Measurements from ENCODE around the gene WDR5. TPM values are rescaled to one million over a fixed set of nuclear protein-coding genes. Genes with fewer than 3 reads are reported as not detected.
"Not testable (repeated sequence)": the region's sequence is repeated elsewhere in the genome, so short reads cannot be mapped to it uniquely, and the experiment has no call there.

Gene WDR5
- polyA plus RNA-seq, 1 of the 3 experiments (the other 2 are of a cell fraction), result 36.6 TPM

GRCh38 chr9:134101133-134101532, 34.7 kb upstream of the WDR5 start:
- 60% methylated on average over 6 of the region's 6 CpGs for WGBS (ENCODE audit: low lambda C conversion rate)
- H3K9me2 ChIP-seq; H3K9me3 ChIP-seq; H3K79me2 ChIP-seq (ENCODE audit: insufficient read depth); POLR2A ChIA-PET; DNase-seq; H3K4me2 ChIP-seq; H2AFZ ChIP-seq (ENCODE audit: low read depth); H3K4me3 ChIP-seq (ENCODE audit: low read depth in 2 of 2, low read length in 1 of 2); H3F3A ChIP-seq (replicated peaks; ENCODE audit: insufficient read depth); H3K9ac ChIP-seq; H3K27ac ChIP-seq (ENCODE audit: low read depth in 2 of 2, low read length in 1 of 2); H3K36me3 ChIP-seq (replicated peaks in 1 of 2; ENCODE audit: control insufficient read depth in 1 of 2, insufficient read depth in 2 of 2, low read length in 1 of 2); CTCF ChIA-PET; H4K20me1 ChIP-seq (ENCODE audit: insufficient read depth); H3K4me1 ChIP-seq (ENCODE audit: control insufficient read depth in 1 of 2, insufficient read depth in 2 of 2, low read depth in 1 of 2, low read length in 1 of 2): not testable (repeated sequence)
- H3K27me3 ChIP-seq (ENCODE audit: insufficient read depth), result peaks cover 16% of the 10 kb centered on the region; the same call in 1 of the 2 replicates

GRCh38 chr9:134101623-134102149, 34.2 kb upstream of the WDR5 start:
- Histone ChIP-seq H3K9me2 (no peaks in the 10 kb centered on the region), H2AFZ (ENCODE audit: low read depth) (no peak overlapping the region), H4K20me1 (ENCODE audit: insufficient read depth) (no peaks in the 10 kb centered on the region), H3K79me2 (ENCODE audit: insufficient read depth) (no peaks in the 10 kb centered on the region), H3K27me3 (ENCODE audit: insufficient read depth) (peaks cover 16% of the 10 kb centered on the region; the same call in 1 of the 2 replicates), H3K9me3 (no peaks in the 10 kb centered on the region), H3K4me3 (ENCODE audit: low read depth in 2 of 2, low read length in 1 of 2) (no peak overlapping the region), H3F3A (replicated peaks; ENCODE audit: insufficient read depth) (no peaks in the 10 kb centered on the region), H3K4me1 (ENCODE audit: control insufficient read depth in 1 of 2, insufficient read depth in 2 of 2, low read depth in 1 of 2, low read length in 1 of 2) (no peaks in the 10 kb centered on the region; a peak in 1 of 4 replicates), H3K36me3 (replicated peaks in 1 of 2; ENCODE audit: control insufficient read depth in 1 of 2, insufficient read depth in 2 of 2, low read length in 1 of 2) (no peaks in the 10 kb centered on the region), H3K9ac (no peak overlapping the region), H3K4me2 (no peak overlapping the region), H3K27ac (ENCODE audit: low read depth in 2 of 2, low read length in 1 of 2) (no peak overlapping the region)
- WGBS (ENCODE audit: low lambda C conversion rate), result 30% methylated on average over 8 of the region's 11 CpGs
- 0 out of 2 replicates have a peak, but pooled peaks have one; percentile 21 for TF ChIP-seq NRF1 (IDR thresholded peaks at IDR 0.05; ENCODE audit: low read depth, low read length)
- no peak for TF ChIP-seq ZBTB33 (IDR thresholded peaks at IDR 0.05; ENCODE audit: borderline replicate concordance, low read depth)
- ChIA-PET POLR2A (no interaction called here), CTCF (no interaction called here)
- DNase-seq, result peak; percentile 48

- H3K9me3 ChIP-seq, result no peaks in the 10 kb centered on the region
- no peak overlapping the region for H3K9ac ChIP-seq
- no peak overlapping the region for H2AFZ ChIP-seq (ENCODE audit: low read depth)
- H3K4me3 ChIP-seq (ENCODE audit: low read depth in 2 of 2, low read length in 1 of 2), result no peak overlapping the region
- no peaks in the 10 kb centered on the region for H3K79me2 ChIP-seq (ENCODE audit: insufficient read depth)
- no peaks in the 10 kb centered on the region for H4K20me1 ChIP-seq (ENCODE audit: insufficient read depth)
- H3K36me3 ChIP-seq (replicated peaks in 1 of 2; ENCODE audit: control insufficient read depth in 1 of 2, insufficient read depth in 2 of 2, low read length in 1 of 2), result no peaks in the 10 kb centered on the region
- WGBS (ENCODE audit: low lambda C conversion rate), result 33% methylated on average over 5 of the region's 5 CpGs
- H3K9me2 ChIP-seq, result no peaks in the 10 kb centered on the region
- no peaks in the 10 kb centered on the region; a peak in 1 of 4 replicates for H3K4me1 ChIP-seq (ENCODE audit: control insufficient read depth in 1 of 2, insufficient read depth in 2 of 2, low read depth in 1 of 2, low read length in 1 of 2)
- H3K27ac ChIP-seq (ENCODE audit: low read depth in 2 of 2, low read length in 1 of 2), result no peak overlapping the region
- DNase-seq, result no peak
- peaks cover 16% of the 10 kb centered on the region; the same call in 1 of the 2 replicates for H3K27me3 ChIP-seq (ENCODE audit: insufficient read depth)
- CTCF ChIA-PET, result no interaction called here
- H3K4me2 ChIP-seq, result no peak overlapping the region
- POLR2A ChIA-PET, result no interaction called here
- no peaks in the 10 kb centered on the region for H3F3A ChIP-seq (replicated peaks; ENCODE audit: insufficient read depth)
- no peak for TF ChIP-seq SMC3 (IDR thresholded peaks at IDR 0.05; ENCODE audit: low read depth, low read length)
- no peak for TF ChIP-seq MEF2A (IDR thresholded peaks at IDR 0.05; ENCODE audit: borderline replicate concordance, low read depth)
- no peak for TF ChIP-seq MXI1 (IDR thresholded peaks at IDR 0.05; ENCODE audit: low read depth, low read length)
- TF ChIP-seq ZBTB33 (IDR thresholded peaks at IDR 0.05; ENCODE audit: borderline replicate concordance, low read depth), result no peak
- TF ChIP-seq RFX5 (IDR thresholded peaks at IDR 0.05; ENCODE audit: low read length), result no peak
- no peak for TF ChIP-seq NRF1 (IDR thresholded peaks at IDR 0.05; ENCODE audit: low read depth, low read length)
- TF ChIP-seq PBX3 (IDR thresholded peaks at IDR 0.05), result no peak
- TF ChIP-seq CHD2 (IDR thresholded peaks at IDR 0.05; ENCODE audit: low read length, partially characterized antibody), result no peak
- no peak for TF ChIP-seq USF1 (IDR thresholded peaks at IDR 0.05; ENCODE audit: borderline replicate concordance, low read depth)
- TF ChIP-seq ELF1 (IDR thresholded peaks at IDR 0.05), result no peak
- no peak for TF ChIP-seq EP300 (IDR thresholded peaks at IDR 0.05; ENCODE audit: borderline replicate concordance in 1 of 2, low read depth in 1 of 2, low read length in 1 of 2)
- no peak for TF ChIP-seq MAX (IDR thresholded peaks at IDR 0.05; ENCODE audit: low read depth)
- TF ChIP-seq EZH2phosphoT487 (IDR thresholded peaks at IDR 0.05; ENCODE audit: borderline replicate concordance, low read depth), result no peak
- TF ChIP-seq FOXJ3 (CRISPR knock-in tag; IDR thresholded peaks at IDR 0.05), result no peak
Measured at GRCh38 chr9:134103391-134103998, 32.4 kb upstream of the WDR5 start.
